Right forelimb (tissue), 1 donor: ENCODE results near the gene KMT2B.

Experiments used
- DNase-seq: peaks from one replicate; pipeline ENCODE4 v3.0.0-alpha.2; 2018

KMT2B gene

DNA sequence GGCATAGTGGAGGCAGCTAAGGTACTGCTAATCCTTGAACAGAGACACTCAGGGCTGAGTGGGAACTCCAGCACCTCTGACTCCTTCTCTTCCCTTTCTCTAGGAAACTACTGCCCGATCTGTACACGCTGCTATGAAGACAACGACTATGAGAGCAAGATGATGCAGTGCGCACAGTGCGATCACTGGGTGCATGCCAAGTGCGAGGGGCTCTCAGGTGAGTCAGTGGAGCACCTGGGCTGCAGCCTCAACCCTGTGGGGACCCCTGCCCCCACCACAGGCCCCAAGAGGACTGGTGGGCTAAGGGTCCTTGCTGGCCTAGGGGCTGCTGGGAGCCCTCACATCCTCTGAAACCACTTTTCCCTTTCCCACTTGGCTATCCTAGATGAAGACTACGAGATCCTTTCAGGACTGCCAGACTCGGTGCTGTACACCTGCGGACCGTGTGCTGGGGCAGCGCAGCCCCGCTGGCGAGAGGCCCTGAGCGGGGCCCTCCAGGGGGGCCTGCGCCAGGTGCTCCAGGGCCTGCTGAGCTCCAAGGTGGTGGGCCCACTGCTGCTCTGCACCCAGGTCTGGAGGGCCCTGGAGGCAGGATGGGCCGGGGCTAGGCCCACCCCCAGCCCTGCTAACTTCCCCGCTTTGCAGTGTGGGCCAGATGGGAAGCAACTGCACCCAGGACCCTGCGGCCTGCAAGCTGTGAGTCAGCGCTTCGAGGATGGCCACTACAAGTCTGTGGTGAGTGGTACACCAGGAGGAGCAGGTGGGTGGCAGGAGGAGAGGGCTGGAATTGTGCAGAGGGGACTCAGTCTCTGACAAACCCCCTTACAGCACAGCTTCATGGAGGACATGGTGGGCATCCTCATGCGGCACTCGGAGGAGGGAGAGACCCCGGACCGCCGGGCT, 9.5 kb downstream of the KMT2B start:
- no peak for DNase-seq

DNA sequence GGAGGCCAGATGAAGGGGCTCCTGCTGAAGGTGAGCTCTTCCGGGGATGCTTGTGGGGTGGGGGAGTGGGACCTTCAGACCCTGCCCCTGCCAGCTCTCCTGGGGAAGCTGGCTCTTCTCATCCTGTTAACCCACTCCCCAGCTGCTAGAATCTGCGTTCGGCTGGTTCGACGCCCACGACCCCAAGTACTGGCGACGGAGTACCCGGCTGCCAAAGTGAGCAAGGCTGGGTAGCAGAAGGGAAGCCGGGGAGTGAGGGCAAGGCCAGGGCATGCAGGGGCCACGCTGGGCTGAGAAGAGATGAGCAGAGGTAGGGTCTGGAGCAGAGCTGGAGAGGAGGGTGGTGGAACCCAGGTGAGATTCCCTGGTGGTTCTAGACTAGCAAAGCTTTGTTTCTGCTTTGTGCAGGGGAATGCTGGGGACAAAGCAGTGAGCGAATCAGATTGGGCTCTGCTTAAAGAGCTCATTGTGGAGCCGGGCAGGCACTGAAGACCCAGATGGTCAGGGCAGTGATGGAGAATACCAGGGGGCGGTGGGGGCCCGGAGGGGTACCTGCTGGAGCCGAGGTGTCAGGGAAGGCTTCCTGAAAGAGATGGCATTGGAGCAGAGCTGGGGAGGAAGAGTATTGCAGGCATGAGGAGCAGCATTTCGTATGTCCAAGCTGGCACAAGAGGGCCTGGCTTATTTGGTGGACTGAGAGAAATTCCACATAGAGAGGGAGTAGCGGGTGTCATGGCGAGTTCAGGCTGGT, 10.3 kb downstream of the KMT2B start:
- DNase-seq = no peak

DNA sequence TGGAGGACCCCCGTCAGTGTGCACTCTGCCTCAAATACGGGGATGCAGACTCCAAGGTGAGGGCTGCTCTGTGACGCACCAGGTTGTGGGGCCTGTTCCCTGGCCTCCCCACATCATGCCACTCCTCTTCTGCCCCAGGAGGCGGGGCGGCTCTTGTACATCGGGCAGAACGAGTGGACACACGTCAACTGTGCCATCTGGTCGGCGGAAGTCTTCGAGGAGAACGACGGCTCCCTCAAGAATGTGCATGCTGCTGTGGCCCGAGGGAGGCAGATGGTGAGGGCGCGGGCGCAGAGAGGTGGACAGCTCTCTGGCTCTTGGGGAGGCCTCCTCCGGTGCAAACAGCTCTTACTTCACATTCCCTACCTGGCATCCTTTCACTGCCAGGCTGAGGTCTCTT, 11.2 kb downstream of the KMT2B start:
- no peak for DNase-seq

DNA sequence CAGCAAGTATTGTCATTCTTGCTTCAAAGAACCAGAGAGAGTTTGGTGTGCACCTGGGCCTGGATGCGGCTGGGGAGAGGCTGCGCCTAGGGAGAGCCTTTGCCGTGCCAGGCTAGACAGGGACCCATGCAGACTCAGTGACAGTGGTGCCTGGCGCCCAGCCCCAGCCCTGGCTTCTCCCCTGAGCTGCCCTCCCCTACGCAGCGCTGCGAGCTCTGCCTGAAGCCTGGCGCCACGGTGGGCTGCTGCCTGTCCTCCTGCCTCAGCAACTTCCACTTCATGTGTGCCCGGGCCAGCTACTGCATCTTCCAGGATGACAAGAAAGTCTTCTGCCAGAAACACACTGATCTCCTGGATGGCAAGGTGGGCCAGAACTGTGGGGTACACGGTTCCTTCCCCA, 12.0 kb downstream of the KMT2B start:
- no peak for DNase-seq

DNA sequence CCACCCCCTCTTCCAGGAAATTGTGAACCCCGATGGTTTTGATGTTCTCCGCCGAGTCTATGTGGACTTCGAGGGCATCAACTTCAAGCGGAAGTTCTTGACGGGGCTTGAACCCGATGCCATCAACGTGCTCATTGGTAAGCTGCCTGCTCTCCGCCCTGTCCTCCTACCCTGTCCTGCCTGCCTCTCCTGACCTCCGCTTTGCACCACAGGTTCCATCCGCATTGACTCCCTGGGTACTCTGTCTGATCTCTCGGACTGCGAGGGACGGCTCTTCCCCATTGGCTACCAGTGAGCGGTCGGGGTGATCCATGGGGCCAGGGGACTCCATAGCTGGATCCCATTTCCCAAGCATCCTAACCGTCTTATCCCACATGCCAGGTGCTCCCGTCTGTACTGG, 12.5 kb downstream of the KMT2B start:
- DNase-seq = no peak

DNA sequence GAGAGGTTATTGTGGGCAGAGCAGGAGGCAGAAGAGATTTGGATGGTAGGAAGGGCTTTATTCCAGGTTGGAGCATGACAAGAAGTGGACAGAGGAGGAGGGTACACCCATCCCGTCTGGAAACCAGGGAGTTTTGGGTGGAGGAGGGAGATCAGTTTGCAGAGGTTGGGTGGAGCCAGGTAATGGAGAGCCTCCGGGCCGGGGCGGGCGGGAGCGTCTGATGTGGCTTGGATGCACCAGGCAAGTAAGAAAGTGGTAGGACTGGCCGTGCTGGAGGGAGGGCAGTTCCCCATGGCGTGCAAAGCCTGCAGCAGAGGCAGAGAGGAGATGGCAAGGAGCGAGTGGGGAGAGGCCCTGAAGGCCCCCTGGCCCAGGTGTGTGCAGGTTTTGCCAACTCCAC, 13.6 kb downstream of the KMT2B start:
- no peak for DNase-seq

DNA sequence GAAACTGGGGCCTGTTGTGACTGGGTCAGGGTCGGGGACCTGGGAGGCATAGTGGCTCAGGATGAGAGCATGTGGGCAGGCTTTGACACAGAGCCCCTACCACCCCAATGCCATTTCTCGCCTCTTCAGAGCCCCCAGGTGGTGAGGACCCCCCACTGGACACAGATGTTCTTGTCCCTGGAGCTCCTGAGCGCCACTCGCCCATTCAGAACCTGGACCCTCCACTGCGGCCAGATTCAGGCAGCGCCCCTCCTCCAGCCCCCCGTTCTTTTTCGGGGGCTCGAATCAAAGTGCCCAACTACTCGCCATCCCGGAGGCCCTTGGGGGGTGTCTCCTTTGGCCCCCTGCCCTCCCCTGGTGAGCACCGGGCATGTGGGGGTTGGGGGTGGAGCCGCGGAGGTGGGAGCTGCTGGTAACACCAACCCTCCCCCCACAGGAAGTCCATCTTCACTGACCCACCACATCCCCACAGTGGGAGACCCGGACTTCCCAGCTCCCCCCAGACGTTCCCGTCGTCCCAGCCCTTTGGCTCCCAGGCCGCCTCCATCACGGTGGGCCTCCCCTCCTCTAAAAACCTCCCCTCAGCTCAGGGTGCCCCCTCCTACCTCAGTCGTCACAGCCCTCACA, 14.1 kb downstream of the KMT2B start:
- DNase-seq = no peak

DNA sequence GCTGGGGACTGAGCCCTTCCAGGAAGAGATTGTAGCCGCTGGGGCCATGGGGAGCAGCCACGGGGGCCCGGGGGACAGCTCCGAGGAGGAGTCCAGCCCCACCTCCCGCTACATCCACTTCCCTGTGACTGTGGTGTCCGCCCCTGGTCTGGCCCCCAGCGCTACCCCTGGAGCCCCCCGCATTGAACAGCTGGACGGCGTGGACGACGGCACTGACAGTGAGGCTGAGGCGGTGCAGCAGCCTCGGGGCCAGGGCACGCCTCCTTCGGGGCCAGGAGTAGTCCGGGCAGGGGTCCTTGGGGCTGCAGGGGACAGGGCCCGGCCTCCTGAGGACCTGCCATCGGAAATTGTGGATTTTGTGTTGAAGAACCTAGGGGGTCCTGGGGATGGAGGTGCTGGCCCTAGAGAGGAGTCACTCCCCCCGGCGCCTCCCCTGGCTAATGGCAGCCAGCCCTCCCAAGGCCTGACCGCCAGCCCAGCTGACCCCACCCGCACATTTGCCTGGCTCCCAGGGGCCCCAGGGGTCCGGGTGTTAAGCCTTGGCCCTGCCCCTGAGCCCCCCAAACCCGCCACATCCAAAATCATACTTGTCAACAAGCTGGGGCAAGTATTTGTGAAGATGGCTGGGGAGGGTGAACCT, 14.9 kb downstream of the KMT2B start:
- DNase-seq = no peak

DNA sequence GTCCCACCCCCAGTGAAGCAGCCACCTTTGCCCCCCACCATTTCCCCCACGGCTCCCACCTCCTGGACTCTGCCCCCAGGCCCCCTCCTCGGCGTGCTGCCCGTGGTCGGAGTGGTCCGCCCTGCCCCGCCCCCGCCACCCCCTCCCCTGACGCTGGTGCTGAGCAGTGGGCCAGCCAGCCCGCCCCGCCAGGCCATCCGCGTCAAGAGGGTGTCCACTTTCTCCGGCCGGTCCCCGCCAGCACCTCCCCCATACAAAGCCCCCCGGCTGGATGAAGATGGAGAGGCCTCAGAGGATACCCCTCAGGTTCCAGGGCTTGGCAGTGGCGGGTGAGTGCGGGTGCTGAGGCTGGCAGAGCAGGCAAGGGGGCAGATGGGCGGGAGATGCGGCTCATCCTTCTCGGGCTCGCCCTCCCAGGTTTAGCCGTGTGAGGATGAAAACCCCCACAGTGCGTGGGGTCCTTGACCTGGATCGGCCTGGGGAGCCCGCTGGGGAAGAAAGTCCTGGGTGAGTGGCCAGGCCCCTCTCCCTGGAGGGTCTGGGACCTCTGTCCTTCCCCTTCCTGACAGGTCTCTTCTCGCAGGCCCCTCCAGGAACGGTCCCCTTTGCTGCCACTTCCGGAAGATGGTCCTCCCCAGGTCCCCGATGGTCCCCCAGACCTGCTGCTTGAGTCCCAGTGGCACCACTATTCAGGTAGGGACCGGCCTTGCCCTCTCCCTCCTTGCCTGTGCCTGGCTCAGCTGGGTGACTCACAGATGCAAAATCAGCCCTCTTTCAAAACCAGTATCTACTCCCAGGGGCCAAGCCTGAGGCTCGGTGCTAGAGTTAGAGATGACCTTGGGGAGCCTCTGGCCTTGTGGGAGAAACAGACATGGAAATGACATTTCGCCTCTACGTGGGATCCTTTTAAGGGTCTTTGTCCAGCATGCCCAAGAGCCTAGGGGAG, 15.7 kb downstream of the KMT2B start:
- DNase-seq = no peak

DNA sequence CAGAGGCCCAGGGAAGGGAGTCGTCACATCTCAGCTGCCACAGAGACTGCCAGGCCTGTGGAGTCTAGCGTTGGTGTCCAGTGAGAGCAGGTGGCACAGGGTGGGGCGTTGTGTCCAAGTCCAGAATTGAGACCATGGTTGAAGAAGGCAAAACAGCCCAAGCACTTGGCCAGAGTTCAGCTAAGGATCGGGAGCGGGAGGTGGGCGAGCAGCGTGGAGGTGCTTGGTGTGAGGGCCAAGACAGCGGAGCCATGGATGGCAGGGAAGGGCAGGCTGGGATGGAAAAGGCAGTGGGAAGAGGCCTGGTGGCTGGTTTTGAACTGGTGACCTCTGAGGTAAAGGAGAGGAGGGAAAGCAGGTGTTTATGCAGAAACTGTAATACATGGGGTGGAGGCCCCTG, 16.5 kb downstream of the KMT2B start:
- DNase-seq = no peak

DNA sequence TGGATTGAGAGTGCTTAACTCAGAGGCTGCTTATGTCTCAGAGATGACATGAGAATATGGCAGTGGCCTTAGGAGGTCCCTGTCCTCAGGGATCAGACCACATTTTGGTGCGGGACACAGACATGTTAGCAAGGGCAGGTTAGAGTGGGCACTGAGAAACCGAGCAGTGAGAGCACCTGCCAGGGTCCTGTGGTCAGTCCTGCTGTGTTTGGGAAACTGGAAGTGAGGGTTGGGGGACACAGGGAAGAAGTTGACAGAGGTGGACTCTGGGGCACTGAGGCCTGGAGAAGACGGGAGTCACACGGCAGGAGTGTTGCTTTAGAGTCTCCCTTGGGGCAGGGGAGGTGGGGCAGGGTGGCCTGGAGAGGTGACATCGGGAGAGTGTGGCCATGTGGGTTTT, 17.1 kb downstream of the KMT2B start:
- DNase-seq = no peak

DNA sequence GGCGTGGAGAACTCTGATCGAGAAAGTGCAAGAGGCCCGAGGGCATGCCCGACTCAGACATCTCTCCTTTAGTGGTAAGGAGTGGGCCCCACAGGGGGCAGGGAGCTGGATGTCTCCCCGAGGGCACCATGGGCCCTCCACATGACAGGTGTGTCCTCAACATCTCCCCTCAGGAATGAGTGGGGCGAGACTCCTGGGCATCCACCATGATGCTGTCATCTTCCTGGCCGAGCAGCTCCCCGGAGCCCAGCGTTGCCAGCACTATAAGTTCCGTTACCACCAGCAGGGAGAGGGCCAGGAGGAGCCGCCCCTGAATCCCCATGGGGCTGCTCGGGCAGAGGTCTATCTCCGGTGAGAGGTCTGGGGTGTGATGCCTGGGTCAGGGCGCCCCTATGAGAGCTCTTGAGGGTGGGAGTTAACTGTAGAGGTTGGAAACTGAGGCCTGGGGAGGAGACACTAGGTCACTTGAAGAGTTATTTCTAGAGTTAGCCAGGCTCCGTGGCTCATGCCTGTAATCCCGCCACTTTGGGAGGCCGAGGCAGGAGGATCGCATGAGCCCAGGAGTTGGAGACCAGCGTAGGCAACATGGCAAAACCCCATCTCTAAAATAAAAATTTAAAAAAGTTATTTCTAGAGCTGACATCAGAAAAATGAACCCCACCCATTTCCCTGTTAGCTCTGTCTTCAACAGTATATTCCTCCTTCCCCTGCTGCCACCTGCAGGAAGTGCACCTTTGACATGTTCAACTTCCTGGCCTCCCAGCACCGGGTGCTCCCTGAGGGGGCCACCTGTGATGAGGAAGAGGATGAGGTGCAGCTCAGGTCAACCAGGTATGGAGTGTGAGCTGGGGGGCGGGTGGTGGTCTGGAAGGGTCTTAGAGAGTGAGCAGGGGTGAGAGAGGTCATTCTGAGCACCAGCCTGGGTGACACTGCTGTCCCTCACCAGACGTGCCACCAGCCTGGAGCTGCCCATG, 19.4 kb downstream of the KMT2B start:
- DNase-seq = no peak

DNA sequence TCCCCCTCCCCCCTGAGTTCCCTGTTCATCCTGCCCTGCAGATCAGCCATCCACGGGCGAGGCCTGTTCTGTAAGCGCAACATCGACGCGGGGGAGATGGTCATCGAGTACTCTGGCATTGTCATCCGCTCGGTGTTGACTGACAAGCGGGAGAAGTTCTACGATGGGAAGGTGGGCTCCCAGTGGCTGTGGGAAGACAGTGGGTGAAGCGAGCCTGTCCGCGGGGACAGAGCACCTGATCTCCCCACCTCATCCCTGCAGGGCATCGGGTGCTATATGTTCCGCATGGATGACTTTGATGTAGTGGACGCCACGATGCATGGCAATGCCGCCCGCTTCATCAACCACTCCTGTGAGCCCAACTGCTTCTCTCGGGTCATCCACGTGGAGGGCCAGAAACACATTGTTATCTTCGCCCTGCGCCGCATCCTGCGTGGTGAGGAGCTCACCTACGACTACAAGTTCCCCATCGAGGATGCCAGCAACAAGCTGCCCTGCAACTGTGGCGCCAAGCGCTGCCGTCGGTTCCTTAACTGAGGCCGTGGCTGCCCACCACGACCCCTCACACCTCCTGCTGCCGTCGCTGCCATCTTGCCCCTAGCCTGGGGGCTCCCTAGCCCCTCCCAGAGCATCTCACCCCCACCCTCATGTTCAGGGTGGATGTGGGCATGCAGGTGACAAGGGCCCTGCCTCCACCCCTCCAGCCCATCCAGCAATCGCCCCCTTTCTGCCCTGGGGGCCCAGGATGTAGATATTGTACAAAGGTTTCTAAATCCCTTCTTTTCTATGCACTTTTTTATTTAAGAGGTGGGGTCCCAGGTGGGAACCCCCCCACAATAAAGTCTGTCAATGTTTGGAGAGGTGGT, 20.5 kb downstream of the KMT2B start:
- no peak for DNase-seq

DNA sequence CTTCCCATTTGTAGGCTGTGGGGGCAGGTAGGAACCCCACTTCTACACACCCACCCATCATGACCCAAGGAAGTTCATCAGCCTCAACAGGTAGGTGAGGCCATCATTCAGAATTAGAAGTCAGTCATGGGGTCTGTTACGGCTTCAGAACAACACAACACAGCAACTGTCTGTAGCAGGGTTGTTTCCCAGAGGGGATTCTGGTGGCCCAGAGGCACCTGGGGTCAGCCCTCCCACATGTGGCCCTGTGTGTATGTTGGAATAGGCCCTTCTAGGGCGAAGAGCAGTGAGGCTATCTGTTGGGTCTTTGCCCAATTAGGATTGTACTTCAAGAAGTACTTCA, 21.1 kb downstream of the KMT2B start:
- DNase-seq = no peak

DNA sequence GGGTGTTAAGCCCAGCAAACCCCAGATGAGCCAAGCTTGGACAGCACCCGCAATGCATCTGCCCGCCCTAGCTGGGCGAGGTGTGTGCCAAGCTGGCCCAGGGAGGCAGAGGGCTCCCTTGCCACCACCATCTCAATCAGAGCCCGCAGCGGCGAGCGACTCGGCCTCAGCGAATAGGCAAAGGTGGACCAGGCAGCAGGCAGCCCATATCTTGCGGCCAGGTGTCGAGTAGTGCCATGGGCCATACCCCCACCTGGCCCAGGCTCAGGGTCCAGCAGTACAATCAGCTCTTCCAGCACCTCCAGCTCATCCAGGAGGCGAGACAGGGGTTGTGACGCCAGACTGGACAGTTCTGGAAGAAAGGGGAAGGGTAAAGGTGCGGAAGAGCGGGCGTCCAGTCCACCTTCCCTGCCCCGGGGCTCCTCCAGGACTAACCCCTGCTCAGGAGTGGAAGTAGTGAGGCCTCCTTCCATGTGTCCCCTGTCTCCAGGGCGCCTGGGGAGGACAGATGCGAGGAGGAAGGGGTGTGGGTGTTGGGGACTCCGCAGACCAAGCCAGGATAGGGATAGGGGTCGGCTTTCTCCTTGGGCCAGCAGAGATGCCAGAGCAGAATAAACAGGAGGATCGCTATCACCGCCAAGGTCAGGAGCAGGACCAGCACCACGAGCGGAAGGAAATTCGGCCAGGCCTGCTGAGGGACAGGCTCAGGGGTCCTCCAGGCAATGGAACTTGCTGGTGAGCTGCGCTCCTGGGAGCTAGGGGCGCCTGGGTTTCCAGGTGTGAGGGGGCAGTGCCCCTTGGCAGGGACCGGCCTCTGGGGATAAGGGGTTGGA, 21.7 kb downstream of the KMT2B start:
- no peak for DNase-seq

DNA sequence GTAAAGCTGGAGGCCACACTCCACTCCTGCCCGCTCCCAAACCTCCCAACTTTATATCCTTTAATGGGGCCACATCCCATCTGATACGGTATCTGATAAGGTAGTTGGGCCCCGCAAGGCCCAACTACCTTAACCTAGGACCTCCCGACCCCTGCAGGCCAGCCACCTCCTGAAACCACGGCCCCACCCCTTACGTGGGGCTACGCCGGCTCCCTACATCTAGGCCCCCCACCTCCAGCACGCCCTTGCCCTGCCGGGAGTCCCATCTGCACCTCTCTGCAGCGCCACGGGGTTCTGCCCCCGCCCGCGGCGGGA, 22.3 kb downstream of the KMT2B start:
- DNase-seq = no peak

DNA sequence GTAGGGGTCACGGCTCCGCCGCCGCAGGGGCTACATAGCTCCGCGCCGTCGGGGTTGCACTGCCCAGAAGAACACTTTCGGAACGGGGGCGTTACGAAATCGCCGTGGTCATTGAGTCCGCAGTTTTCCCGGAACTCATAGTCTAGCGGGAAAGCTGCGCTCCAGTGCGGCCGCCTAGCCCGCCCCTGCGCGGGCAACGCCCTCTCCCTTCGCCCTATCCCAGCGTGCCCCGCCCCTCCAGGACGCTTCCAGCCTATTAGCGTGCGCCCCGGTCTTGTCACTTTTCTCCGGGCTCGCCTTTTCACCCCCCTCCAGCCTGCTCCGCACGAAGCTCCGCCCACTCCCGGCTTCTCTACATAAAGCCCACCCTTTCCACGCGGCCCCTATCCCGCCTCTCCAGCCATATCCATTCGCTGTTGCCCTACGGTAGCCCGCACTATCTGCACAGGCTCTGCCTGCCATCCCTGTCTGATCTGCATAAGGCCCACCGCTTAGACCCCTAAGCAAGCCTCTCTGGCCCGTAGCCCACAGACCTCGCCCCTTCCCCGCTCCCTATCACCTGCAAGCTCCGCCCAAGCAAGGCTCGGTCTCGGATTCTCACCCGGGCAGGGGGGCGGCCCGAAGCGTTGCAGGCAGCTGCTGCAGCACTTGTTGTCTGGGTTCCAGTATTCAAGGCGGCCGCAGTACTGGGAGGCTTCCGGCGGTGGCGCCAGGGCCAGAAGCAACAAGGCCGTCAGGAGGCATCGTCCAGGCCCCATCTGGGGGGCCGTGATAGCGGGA, 22.8 kb downstream of the KMT2B start:
- DNase-seq = peak; percentile 98

DNA sequence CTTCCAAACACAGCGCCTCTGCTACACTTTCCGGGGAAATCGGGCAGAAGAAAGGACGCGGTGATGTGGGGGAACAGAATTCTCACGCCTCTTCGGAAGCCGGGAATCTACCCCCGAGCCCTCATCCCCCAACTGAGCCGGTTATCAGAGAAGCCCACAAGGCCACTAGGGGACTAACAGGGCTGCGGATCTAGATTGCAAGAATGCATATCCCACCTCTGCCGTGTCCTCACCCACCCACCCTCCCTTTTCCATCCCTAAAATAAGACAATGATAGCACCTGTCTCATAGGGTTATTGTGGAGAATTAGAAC, 23.4 kb downstream of the KMT2B start:
- no peak for DNase-seq
